GM18502 (cell line): Measurements from ENCODE around the gene USP21.

Source experiments
- ATAC-seq: cut with Tn5 transposase; IDR thresholded peaks from one replicate; pipeline ENCODE4 v1.9.1; 2021; ENCODE audit warnings: mild to moderate bottlenecking; ENCODE audit not compliant: unreplicated experiment, poor library complexity

The USP21 gene

GRCh38 chr1:161133220-161133740 lies 26.0 kb upstream of the USP21 start:
- peak; percentile 19 for ATAC-seq

DNA sequence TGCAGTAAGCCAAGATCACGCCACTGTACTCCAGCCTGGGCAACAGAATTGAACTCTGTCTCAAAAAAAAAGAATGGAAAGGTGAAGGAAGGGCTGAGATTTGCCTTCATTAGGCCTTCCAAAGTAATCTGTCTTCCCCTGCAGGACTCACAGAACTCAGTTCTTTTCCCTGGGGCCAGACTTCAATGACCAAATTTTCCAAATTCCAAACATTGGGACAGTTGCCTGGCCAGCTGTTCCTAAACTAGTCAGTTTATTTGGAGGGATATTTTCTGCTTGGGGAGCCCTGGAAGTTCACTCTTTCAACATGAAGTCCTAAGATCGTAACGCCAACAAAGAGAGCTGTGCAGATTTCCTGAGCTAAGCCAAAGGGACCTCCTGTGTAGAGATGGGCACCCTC lies 21.4 kb upstream of the USP21 start:
- ATAC-seq: no peak

GRCh38 chr1:161138431-161138830 lies 20.9 kb upstream of the USP21 start:
- ATAC-seq: no peak

GRCh38 chr1:161139766-161140165 lies 19.5 kb upstream of the USP21 start:
- ATAC-seq: no peak

- ATAC-seq: no peak
Observed at GRCh38 chr1:161140755-161141400, 18.4 kb upstream of the USP21 start.

- no peak for ATAC-seq
Observed at GRCh38 chr1:161145832-161146231, 13.5 kb upstream of the USP21 start.

DNA sequence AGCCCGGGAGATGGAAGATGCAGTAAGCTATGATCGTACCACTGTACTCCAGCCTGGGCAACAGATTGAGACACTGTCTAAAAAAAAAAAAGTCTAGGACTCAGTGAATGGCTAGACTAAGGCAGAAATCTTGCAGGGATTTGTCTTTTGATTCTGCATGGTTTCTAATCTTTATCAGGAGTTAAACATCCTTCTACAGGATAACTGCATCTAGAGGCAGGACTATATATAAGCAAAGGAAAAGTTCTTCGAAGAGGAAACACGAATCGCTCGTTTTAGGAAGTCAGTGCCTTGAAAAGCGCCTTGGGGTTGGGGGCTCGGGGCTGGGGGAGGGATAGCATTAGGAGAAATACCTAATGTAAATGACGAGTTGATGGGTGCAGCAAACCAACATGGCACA lies 6.1 kb upstream of the USP21 start:
- no peak for ATAC-seq

- ATAC-seq: peak; percentile 90
Observed at GRCh38 chr1:161153682-161154337, 5.5 kb upstream of the USP21 start, which contains the start of gene UFC1. Gene UFC1, plus strand, starts transcription at chr1:161153978. Its CDS starts 20 bp downstream, at chr1:161153998.

GRCh38 chr1:161157867-161158266 lies 1.4 kb upstream of the USP21 start:
- ATAC-seq: no peak

GRCh38 chr1:161158316-161159010 lies 837 bp upstream of the USP21 start:
- ATAC-seq: no peak

- no peak for ATAC-seq
Observed at GRCh38 chr1:161159913-161160243, 578 bp downstream of the USP21 start.

DNA sequence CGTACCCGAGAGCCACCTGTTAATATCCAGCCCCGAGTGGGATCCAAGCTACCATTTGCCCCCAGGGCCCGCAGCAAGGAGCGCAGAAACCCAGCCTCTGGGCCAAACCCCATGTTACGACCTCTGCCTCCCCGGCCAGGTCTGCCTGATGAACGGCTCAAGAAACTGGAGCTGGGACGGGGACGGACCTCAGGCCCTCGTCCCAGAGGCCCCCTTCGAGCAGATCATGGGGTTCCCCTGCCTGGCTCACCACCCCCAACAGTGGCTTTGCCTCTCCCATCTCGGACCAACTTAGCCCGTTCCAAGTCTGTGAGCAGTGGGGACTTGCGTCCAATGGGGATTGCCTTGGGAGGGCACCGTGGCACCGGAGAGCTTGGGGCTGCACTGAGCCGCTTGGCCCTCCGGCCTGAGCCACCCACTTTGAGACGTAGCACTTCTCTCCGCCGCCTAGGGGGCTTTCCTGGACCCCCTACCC lies 1.4 kb downstream of the USP21 start:
- ATAC-seq: no peak

GRCh38 chr1:161161652-161162051 lies 2.4 kb downstream of the USP21 start:
- ATAC-seq: no peak

DNA sequence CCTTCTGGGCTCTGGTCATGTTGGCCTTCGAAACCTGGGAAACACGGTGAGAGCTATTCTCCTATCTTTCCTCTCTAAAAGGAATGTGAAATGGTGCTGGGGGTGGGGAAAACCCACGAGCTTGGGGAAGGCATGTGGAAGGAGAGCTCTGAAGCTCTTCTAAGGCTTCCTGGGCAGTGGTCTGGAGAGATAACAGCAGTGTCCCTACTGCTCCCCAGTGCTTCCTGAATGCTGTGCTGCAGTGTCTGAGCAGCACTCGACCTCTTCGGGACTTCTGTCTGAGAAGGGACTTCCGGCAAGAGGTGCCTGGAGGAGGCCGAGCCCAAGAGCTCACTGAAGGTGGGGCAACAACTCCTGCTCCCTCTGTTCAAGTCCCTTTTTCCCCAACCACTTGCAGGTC lies 2.8 kb downstream of the USP21 start:
- no peak for ATAC-seq

DNA sequence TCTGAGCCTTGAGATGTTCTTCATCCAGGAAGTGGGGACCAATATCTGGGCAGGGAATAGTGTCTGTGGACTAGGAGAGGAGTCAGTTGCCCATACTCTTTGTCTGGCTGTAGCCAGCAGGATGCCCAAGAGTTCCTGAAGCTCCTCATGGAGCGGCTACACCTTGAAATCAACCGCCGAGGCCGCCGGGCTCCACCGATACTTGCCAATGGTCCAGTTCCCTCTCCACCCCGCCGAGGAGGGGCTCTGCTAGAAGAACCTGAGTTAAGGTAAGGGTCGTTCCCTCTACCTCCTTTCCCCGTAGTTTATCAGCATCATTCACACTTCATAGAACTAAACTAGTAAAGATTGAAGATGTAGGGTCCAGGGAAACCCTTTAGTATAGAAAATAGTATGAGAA lies 3.5 kb downstream of the USP21 start:
- no peak for ATAC-seq

DNA sequence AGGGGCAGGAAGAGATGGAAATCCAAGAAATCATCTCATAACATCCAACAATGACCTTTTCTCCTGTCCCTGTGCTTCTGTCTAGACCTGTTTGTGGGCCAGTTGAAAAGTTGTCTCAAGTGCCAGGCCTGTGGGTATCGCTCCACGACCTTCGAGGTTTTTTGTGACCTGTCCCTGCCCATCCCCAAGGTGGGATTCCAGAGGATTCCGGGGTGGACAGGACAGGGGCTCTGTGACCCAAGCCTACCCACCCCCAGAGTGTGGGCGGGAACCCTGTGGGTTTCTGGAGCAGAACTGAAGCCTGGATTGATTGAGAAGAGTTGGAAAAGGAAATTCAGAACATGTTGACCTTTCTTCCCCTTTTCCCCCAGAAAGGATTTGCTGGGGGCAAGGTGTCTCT lies 4.5 kb downstream of the USP21 start:
- no peak for ATAC-seq

DNA sequence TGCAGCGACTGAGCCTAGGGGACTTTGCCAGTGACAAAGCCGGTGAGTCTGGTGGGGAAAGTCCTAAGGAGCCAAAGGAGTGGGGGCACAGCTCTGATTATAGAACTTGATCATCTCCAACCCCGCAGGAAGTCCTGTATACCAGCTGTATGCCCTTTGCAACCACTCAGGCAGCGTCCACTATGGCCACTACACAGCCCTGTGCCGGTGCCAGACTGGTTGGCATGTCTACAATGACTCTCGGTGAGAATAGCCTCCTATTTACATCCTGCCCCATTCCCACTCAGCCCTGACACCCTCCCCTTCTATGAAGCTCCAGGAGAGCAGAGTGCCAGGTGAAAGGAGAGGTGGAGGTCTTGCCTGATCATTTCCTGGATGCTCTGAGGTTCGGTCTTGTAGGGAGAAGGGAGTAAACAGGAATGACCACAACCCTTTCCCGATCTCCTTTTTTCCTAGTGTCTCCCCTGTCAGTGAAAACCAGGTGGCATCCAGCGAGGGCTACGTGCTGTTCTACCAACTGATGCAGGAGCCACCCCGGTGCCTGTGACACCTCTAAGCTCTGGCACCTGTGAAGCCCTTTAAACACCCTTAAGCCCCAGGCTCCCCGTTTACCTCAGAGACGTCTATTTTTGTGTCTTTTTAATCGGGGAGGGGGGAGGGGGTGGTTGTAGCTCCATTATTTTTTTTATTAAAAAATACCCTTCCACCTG lies 5.8 kb downstream of the USP21 start:
- no peak for ATAC-seq

GRCh38 chr1:161165742-161166668 lies 6.7 kb downstream of the USP21 start, which contains the start of gene PPOX:
Gene PPOX, plus strand, starts transcription at chr1:161166426. Its CDS starts 422 bp downstream, at chr1:161166848.
- ATAC-seq: peak; percentile 91
